ENCODE measurements around the gene GPATCH1.

The GPATCH1 gene

GRCh38 chr19:33143897-33144405, 63.0 kb downstream of the GPATCH1 start (continued):
- TF ChIP-seq ZNF239 (tag by site-specific recombination; IDR thresholded peaks at IDR 0.05) = peak; percentile 9; the same call in 1 of the 2 replicates
- no peak for TF ChIP-seq AEBP2 (tag by site-specific recombination; IDR thresholded peaks at IDR 0.05; ENCODE audit: borderline replicate concordance)
- no peak for TF ChIP-seq ZNF362 (tag by site-specific recombination; IDR thresholded peaks at IDR 0.05)
- peak; percentile 29 for TF ChIP-seq ZBTB26 (tag by site-specific recombination; optimal IDR thresholded peaks at IDR 0.05)
- TF ChIP-seq ZNF10 (tag by site-specific recombination; IDR thresholded peaks at IDR 0.05) = peak; percentile 99
- TF ChIP-seq SALL2 (tag by site-specific recombination; IDR thresholded peaks at IDR 0.05; ENCODE audit: borderline replicate concordance) = no peak
- peak; percentile 45 for TF ChIP-seq ZNF335 (tag by site-specific recombination; conservative IDR thresholded peaks at IDR 0.05)
- peak; percentile 94 for TF ChIP-seq ZNF2 (tag by site-specific recombination; IDR thresholded peaks at IDR 0.05)
- no peak for TF ChIP-seq ZFP41 (tag by site-specific recombination; IDR thresholded peaks at IDR 0.05; ENCODE audit: borderline replicate concordance)
- peak; percentile 26; the same call in 1 of the 2 replicates for TF ChIP-seq ZNF610 (tag by site-specific recombination; IDR thresholded peaks at IDR 0.05; ENCODE audit: borderline replicate concordance)
- TF ChIP-seq ZBTB44 (tag by site-specific recombination; IDR thresholded peaks at IDR 0.05) = no peak
- peak; percentile 99 for TF ChIP-seq CTCF (tag by site-specific recombination; IDR thresholded peaks at IDR 0.05)
- TF ChIP-seq REPIN1 (tag by site-specific recombination; IDR thresholded peaks at IDR 0.05; ENCODE audit: low read depth) = no peak
- peak; percentile 40; the same call in 1 of the 2 replicates for TF ChIP-seq KLF1 (tag by site-specific recombination; IDR thresholded peaks at IDR 0.05)
- no peak for TF ChIP-seq ZNF488 (tag by site-specific recombination; IDR thresholded peaks at IDR 0.05)
- peak; percentile 81 for TF ChIP-seq ZNF600 (tag by site-specific recombination; IDR thresholded peaks at IDR 0.05)
- 0 out of 2 replicates have a peak, but pooled peaks have one; percentile 11 for TF ChIP-seq ZSCAN18 (tag by site-specific recombination; IDR thresholded peaks at IDR 0.05)
- TF ChIP-seq ZNF660 (tag by site-specific recombination; IDR thresholded peaks at IDR 0.05) = no peak
- no peak for TF ChIP-seq ZSCAN23 (tag by site-specific recombination; IDR thresholded peaks at IDR 0.05)
- no peak for TF ChIP-seq IKZF3 (tag by site-specific recombination; IDR thresholded peaks at IDR 0.05)
- peak; percentile 45; the same call in 1 of the 2 replicates for TF ChIP-seq ZNF501 (tag by site-specific recombination; IDR thresholded peaks at IDR 0.05)
- TF ChIP-seq INSM2 (tag by site-specific recombination; IDR thresholded peaks at IDR 0.05) = no peak
- no peak for TF ChIP-seq ZNF214 (tag by site-specific recombination; IDR thresholded peaks at IDR 0.05; ENCODE audit: borderline replicate concordance)
- peak; percentile 69; the same call in 1 of the 2 replicates for TF ChIP-seq BCL11A (tag by site-specific recombination; IDR thresholded peaks at IDR 0.05; ENCODE audit: low read depth)
- TF ChIP-seq PRDM4 (tag by site-specific recombination; IDR thresholded peaks at IDR 0.05) = 0 out of 2 replicates have a peak, but pooled peaks have one; percentile 10
